22Rv1 (cell line): ENCODE results near the gene SUPT16H.
"Not testable (repeated sequence)": the region's sequence is repeated elsewhere in the genome, so short reads cannot be mapped to it uniquely, and the experiment has no call there.

ENCODE experiments used
- H3K27ac ChIP-seq: fragments of 450-650 bp; 2 replicates; pipeline ENCODE4 v1.5.1; 2017
- ZFX ChIP-seq: fragments of 450-650 bp; IDR thresholded peaks from 2 replicates; pipeline ENCODE4 v1.6.1; 2017; ENCODE audit warnings: antibody characterized with exemption, borderline replicate concordance
- TF ChIP-seq, protein P1 (sequence below): fragments of 450-650 bp; IDR thresholded peaks from 2 replicates; pipeline ENCODE4 v1.5.1; 2017; ENCODE audit warnings: mild to moderate bottlenecking

SUPT16H gene

DNA sequence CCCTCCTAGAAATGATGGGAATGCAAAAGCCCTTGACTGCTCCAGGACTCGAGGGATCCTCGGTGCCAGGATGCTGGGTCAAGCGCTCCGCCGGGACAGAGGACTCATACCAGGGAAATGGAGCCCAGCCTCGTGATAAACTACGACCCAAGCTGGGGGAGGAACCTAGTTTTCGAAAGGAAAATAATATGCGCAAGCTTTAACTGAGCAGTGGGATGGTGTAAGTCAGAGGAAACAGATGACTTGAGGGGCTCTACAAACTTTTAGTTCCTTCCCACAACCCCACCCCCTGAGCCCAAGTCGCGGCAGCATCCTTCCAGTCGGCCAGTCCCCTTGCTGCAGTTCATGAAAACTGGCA, 654 bp upstream of the SUPT16H start:
- peak overlapping the region; percentile 92 for H3K27ac ChIP-seq
- TF ChIP-seq ZFX = no peak
- TF ChIP-seq, protein P1, sequence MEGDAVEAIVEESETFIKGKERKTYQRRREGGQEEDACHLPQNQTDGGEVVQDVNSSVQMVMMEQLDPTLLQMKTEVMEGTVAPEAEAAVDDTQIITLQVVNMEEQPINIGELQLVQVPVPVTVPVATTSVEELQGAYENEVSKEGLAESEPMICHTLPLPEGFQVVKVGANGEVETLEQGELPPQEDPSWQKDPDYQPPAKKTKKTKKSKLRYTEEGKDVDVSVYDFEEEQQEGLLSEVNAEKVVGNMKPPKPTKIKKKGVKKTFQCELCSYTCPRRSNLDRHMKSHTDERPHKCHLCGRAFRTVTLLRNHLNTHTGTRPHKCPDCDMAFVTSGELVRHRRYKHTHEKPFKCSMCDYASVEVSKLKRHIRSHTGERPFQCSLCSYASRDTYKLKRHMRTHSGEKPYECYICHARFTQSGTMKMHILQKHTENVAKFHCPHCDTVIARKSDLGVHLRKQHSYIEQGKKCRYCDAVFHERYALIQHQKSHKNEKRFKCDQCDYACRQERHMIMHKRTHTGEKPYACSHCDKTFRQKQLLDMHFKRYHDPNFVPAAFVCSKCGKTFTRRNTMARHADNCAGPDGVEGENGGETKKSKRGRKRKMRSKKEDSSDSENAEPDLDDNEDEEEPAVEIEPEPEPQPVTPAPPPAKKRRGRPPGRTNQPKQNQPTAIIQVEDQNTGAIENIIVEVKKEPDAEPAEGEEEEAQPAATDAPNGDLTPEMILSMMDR = no peak

DNA sequence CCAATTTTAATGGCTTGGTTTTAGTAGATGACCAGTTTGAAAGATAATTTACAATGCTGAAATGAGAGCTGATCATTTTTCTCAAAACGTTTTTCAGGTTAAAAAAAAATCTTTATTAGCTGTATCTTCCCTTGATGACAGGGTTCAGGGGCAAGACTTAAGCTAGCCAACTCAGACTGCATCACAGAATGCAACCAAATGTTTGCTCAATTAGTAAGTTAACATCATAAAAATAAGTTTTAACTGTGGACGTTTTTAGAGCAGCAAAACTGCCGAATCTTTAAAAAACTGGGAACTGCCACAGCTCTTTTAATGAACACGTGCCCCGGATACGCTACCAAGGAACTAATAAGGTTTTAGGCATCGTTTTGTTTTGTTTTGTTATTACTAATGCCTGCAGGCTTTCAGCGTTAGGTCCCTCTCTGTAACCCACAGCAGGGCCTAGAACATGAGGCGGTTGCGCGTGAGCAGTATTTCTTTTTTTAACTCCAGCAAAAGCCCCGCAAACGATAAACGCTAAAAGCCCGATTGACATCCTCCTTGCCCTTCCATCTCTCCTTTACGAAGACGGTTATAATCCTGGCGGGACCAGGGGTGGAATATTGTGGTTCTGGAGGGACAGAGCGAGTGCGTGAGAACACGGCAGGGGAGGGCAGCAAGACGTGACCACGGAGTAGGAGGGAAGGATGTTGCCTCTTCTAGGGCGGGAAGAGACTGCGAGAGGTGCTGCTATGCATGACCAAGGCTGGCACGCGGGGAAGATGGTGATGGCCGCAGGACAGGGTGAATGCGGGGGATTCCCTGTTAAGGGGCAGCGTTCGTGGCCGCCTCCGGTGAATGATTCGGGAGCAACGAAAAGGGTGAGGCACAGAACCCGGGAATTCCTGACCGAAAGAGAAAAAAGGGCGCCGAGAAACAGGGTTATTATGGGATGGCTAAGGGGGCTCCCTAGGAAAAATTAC, 652 bp downstream of the SUPT16H start:
- no peak for TF ChIP-seq ZFX
- TF ChIP-seq, protein P1 = no peak
- peak overlapping the region; percentile 92 for H3K27ac ChIP-seq

GRCh38 chr14:21382095-21382494, 1.7 kb downstream of the SUPT16H start:
- peak overlapping the region; percentile 92; the same call in 1 of the 2 replicates for H3K27ac ChIP-seq
- no peak for TF ChIP-seq ZFX
- TF ChIP-seq, protein P1 = no peak

DNA sequence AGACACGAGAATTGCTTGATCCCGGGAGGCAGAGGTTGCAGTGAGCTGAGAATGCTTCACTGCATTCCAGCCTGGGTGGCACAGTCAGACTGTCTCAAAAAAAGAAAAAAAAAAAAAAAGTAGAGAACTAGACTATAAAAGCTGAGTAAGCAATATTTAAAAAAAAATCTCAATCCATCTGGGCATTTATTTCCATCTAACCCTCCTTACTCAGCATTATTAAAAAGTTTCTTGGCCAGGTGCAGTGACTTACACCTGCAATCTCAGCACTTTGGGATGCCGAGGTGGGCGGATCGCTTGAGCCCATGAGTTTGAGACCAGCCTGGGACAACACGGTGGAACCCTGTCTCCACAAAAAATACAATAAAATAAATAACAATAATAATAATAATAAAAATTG, 4.5 kb downstream of the SUPT16H start:
- no peak overlapping the region for H3K27ac ChIP-seq
- TF ChIP-seq, protein P1 = no peak
- no peak for TF ChIP-seq ZFX

DNA sequence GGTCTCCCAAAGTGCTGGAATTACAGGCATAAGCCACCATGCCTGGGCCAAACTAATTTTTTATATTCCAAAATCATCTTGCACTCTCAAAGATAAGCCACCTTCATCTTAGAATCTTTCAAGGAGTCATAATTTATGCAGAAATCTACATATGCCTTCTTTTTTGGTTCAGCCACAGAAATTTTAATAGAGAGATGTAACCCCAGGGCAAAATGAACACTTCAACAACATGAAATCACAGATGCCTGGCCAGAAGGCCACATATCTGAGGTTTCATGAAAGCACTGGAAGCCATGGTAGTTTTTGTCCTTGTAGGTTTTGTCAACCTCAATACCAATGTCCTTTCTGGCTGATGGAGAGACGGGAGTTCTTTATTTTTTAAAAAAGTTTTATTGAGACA, 9.8 kb downstream of the SUPT16H start:
- TF ChIP-seq, protein P1 = no peak
- no peak for TF ChIP-seq ZFX

GRCh38 chr14:21372814-21373213, 11.0 kb downstream of the SUPT16H start:
- not testable (repeated sequence) for H3K27ac ChIP-seq

More for the DNA sequence above, 9.8 kb downstream of the SUPT16H start:
- no peak overlapping the region for H3K27ac ChIP-seq

GRCh38 chr14:21369949-21370679, 13.7 kb downstream of the SUPT16H start:
- TF ChIP-seq, protein P1 = no peak
- no peak for TF ChIP-seq ZFX
- H3K27ac ChIP-seq = no peak overlapping the region
